HUES64 (cell line): ENCODE measurements around the gene MYO18B.

Experiments
- H3K27ac ChIP-seq: 2 replicates; pipeline ENCODE4 v1.7.0; 2013; ENCODE audit warnings: low read depth, low read length, inconsistent platforms
- H3K27me3 ChIP-seq: 2 replicates; pipeline ENCODE4 v1.6.1; 2013; ENCODE audit warnings: mild to moderate bottlenecking, low read length; ENCODE audit not compliant: insufficient read depth
- H3K36me3 ChIP-seq: 2 replicates; pipeline ENCODE4 v1.6.1; 2013; ENCODE audit warnings: mild to moderate bottlenecking, low read length; ENCODE audit not compliant: insufficient read depth
- H3K4me1 ChIP-seq: 2 replicates; pipeline ENCODE4 v1.6.1; 2013; ENCODE audit warnings: mild to moderate bottlenecking, low read length, moderate library complexity; ENCODE audit not compliant: insufficient read depth
- H3K4me3 ChIP-seq: 2 replicates; pipeline ENCODE4 v1.5.1; 2013; ENCODE audit warnings: mild to moderate bottlenecking, low read length, moderate library complexity
- H3K9ac ChIP-seq: 2 replicates; pipeline ENCODE4 v1.6.1; 2013; ENCODE audit warnings: mild to moderate bottlenecking, low read depth, low read length
- H3K9me3 ChIP-seq: 2 replicates; pipeline ENCODE4 v1.6.1; 2013; ENCODE audit warnings: low read depth, low read length; ENCODE audit not compliant: insufficient read depth
- WGBS: fragments of 150-250, 120-280 bp; methylation state at CpG from one replicate; pipeline ENCODE4 v1.1.7; 2013; ENCODE audit warnings: missing lambda C conversion rate; 5-methylcytosine and 5-hydroxymethylcytosine counted together

Gene MYO18B

GRCh38 chr22:25874327-25874726, 132.3 kb downstream of the MYO18B start:
- H3K27me3 ChIP-seq = no peaks in the 10 kb centered on the region
- H3K4me3 ChIP-seq = no peak overlapping the region
- H3K4me1 ChIP-seq = no peaks in the 10 kb centered on the region
- no peaks in the 10 kb centered on the region for H3K9me3 ChIP-seq
- no peak overlapping the region for H3K27ac ChIP-seq
- 94% methylated on average over 11 of the region's 11 CpGs for WGBS
- no peak overlapping the region for H3K9ac ChIP-seq
- no peaks in the 10 kb centered on the region for H3K36me3 ChIP-seq

GRCh38 chr22:25875461-25875860, 133.5 kb downstream of the MYO18B start:
- no peaks in the 10 kb centered on the region for H3K27me3 ChIP-seq
- no peak overlapping the region for H3K27ac ChIP-seq
- H3K36me3 ChIP-seq = no peaks in the 10 kb centered on the region
- 85% methylated on average over 1 of the region's 2 CpGs for WGBS
- no peak overlapping the region for H3K4me3 ChIP-seq
- H3K9me3 ChIP-seq = no peaks in the 10 kb centered on the region
- no peak overlapping the region for H3K9ac ChIP-seq
- no peaks in the 10 kb centered on the region for H3K4me1 ChIP-seq

- WGBS = 77% methylated on average over 4 of the region's 4 CpGs
- Histone ChIP-seq H3K27me3 (no peaks in the 10 kb centered on the region), H3K9me3 (no peaks in the 10 kb centered on the region), H3K4me1 (no peaks in the 10 kb centered on the region), H3K4me3 (no peak overlapping the region), H3K9ac (no peak overlapping the region), H3K36me3 (no peaks in the 10 kb centered on the region), H3K27ac (no peak overlapping the region)
Observed at GRCh38 chr22:25876871-25877270, 134.9 kb downstream of the MYO18B start.

GRCh38 chr22:25878933-25879332, 136.9 kb downstream of the MYO18B start:
- no peak overlapping the region for H3K4me3 ChIP-seq
- H3K9me3 ChIP-seq = no peaks in the 10 kb centered on the region
- no peaks in the 10 kb centered on the region for H3K27me3 ChIP-seq
- no peak overlapping the region for H3K9ac ChIP-seq
- WGBS = 85% methylated on average over 3 of the region's 3 CpGs
- no peaks in the 10 kb centered on the region for H3K4me1 ChIP-seq
- no peaks in the 10 kb centered on the region for H3K36me3 ChIP-seq
- no peak overlapping the region for H3K27ac ChIP-seq

GRCh38 chr22:25880524-25880923, 138.5 kb downstream of the MYO18B start:
- H3K27me3 ChIP-seq = no peaks in the 10 kb centered on the region
- no peak overlapping the region for H3K4me3 ChIP-seq
- no peaks in the 10 kb centered on the region for H3K4me1 ChIP-seq
- H3K9me3 ChIP-seq = no peaks in the 10 kb centered on the region
- no peak overlapping the region for H3K9ac ChIP-seq
- no peaks in the 10 kb centered on the region for H3K36me3 ChIP-seq
- 80% methylated on average over 2 of the region's 2 CpGs for WGBS
- no peak overlapping the region for H3K27ac ChIP-seq

- WGBS = 89% methylated on average over 8 of the region's 8 CpGs
- no peak overlapping the region for H3K9ac ChIP-seq
- no peaks in the 10 kb centered on the region for H3K9me3 ChIP-seq
- no peaks in the 10 kb centered on the region for H3K27me3 ChIP-seq
- no peak overlapping the region for H3K27ac ChIP-seq
- H3K4me1 ChIP-seq = no peaks in the 10 kb centered on the region
- H3K4me3 ChIP-seq = no peak overlapping the region
- H3K36me3 ChIP-seq = no peaks in the 10 kb centered on the region
Observed at GRCh38 chr22:25881210-25881755, 139.3 kb downstream of the MYO18B start.

GRCh38 chr22:25882360-25882759, 140.4 kb downstream of the MYO18B start:
- 95% methylated on average over 2 of the region's 2 CpGs for WGBS
- H3K36me3 ChIP-seq = no peaks in the 10 kb centered on the region
- H3K4me1 ChIP-seq = no peaks in the 10 kb centered on the region

GRCh38 chr22:25883482-25884033, 141.6 kb downstream of the MYO18B start:
- H3K4me3 ChIP-seq = no peak overlapping the region
- WGBS = 94% methylated on average over 5 of the region's 5 CpGs
- no peaks in the 10 kb centered on the region for H3K9me3 ChIP-seq
- H3K4me1 ChIP-seq = no peaks in the 10 kb centered on the region
- no peak overlapping the region for H3K9ac ChIP-seq
- no peaks in the 10 kb centered on the region for H3K36me3 ChIP-seq
- no peak overlapping the region for H3K27ac ChIP-seq
- no peaks in the 10 kb centered on the region for H3K27me3 ChIP-seq

More at GRCh38 chr22:25882360-25882759, 140.4 kb downstream of the MYO18B start:
- H3K9me3 ChIP-seq = no peaks in the 10 kb centered on the region
- no peak overlapping the region for H3K4me3 ChIP-seq
- H3K9ac ChIP-seq = no peak overlapping the region
- H3K27me3 ChIP-seq = no peaks in the 10 kb centered on the region
- no peak overlapping the region for H3K27ac ChIP-seq

GRCh38 chr22:25884121-25884520, 142.1 kb downstream of the MYO18B start:
- Histone ChIP-seq H3K27me3 (no peaks in the 10 kb centered on the region), H3K9ac (no peak overlapping the region), H3K36me3 (no peaks in the 10 kb centered on the region), H3K4me3 (no peak overlapping the region), H3K9me3 (no peaks in the 10 kb centered on the region), H3K4me1 (no peaks in the 10 kb centered on the region), H3K27ac (no peak overlapping the region)
- WGBS = 95% methylated on average over 4 of the region's 4 CpGs

GRCh38 chr22:25888399-25889054, 146.5 kb downstream of the MYO18B start:
- Histone ChIP-seq H3K4me1 (no peaks in the 10 kb centered on the region), H3K9me3 (no peaks in the 10 kb centered on the region), H3K4me3 (no peak overlapping the region), H3K27ac (no peak overlapping the region), H3K9ac (no peak overlapping the region), H3K36me3 (no peaks in the 10 kb centered on the region), H3K27me3 (no peaks in the 10 kb centered on the region)
- WGBS = 82% methylated on average over 5 of the region's 5 CpGs

GRCh38 chr22:25890651-25891050, 148.7 kb downstream of the MYO18B start:
- Histone ChIP-seq H3K27me3 (no peaks in the 10 kb centered on the region), H3K4me3 (no peak overlapping the region), H3K27ac (no peak overlapping the region), H3K9me3 (no peaks in the 10 kb centered on the region), H3K4me1 (no peaks in the 10 kb centered on the region), H3K36me3 (no peaks in the 10 kb centered on the region), H3K9ac (no peak overlapping the region)
- WGBS = 94% methylated on average over 10 of the region's 10 CpGs
